H1 (cell line): ENCODE measurements around the gene PRR29. TPM values are rescaled to one million over a fixed set of nuclear protein-coding genes. Genes with fewer than 3 reads are reported as not detected.

Source experiments
- KDM4A ChIP-seq: IDR thresholded peaks from one replicate; pipeline ENCODE4 v1.7.1; 2012; ENCODE audit warnings: low read depth, mild to moderate bottlenecking, moderate library complexity, low read length, inconsistent platforms; ENCODE audit not compliant: severe bottlenecking
- TCF12 ChIP-seq: IDR thresholded peaks from 2 replicates; pipeline ENCODE4 v1.6.1; 2011; ENCODE audit warnings: low read depth, mild to moderate bottlenecking, low read length
- polyA plus RNA-seq, 7 experiments: library from polyadenylated mRNA; depleted of rRNA in 3 of 7; stranded (reverse) in 5 of 7; unstranded in 2 of 7; fragments of >200 nt in 5 of 7; fragments of 200-250 nt in 2 of 7; gene quantifications; 1 replicate in 5 of 7; 2 replicates in 1 of 7; 4 replicates in 1 of 7; pipeline versions ENCODE4 v1.2.1 to v1.2.3, GENCODE V29; 2011 to 2013; ENCODE audit warnings: missing spikeins in 2 of 7, mixed read lengths in 2 of 7
- total RNA-seq: library from RNA; stranded (reverse); fragmentation: NEBNext Ultra II Directional; extraction: Animal tissue kit (Norgen Biotek cat#: 25700); gene quantifications from 2 replicates; pipeline ENCODE4 v1.2.1, GENCODE V29; 2021

The PRR29 gene
- total and polyA plus RNA-seq, 2 of the 8 experiments (the other 6 are each of a cell fraction or from before 2014, with no cell fraction given): 0.67 to 0.83 TPM

DNA sequence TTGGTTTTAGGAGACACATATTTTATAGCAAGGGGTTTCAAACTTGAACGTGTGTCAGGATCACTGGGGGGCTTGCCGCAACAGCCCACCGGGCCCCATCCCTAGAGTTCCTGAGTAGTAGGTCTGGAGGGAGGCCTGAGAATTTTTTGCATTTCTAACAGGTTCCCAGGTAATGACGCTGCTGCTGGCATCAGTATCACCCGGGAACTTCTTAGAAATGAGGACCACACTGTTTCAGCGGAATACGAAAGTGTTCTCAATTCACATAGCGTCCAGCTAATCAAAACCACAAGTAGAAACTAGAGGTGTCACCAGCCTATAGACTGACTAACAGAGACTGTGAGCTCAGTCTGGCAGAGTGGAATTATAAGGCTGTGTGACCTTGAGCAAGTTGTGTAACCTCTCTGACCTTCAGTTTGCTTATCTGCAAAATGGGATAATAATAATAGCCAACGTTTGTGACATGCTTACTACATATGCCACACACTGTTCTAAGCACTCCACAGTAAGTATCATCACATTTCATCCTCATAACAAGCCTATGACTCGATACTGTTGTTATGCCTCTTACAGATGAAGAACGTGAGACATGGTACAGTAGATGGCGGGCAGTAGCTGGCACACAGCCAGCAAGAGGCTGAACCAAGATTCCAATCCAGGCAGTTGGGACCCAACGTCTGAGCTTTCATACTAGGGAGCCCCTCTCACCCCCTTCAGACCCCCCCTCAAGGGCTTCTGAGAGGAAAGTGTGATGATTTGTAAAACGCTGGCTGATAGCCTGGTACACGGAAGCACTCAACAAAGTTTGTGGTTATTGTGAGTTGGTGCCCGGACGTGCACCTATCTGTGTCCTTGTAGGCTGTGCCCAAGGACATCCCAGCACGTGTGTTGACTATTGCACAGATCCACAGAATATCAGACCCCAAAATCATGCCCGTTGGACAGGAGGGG is 26.9 kb downstream of the PRR29 start (continued):
- TF ChIP-seq KDM4A (no peak), TCF12 (no peak)
